Glomerular visceral epithelial cell (primary cell): ENCODE results near the gene SCARF1.
"Not testable (repeated sequence)": the region's sequence is repeated elsewhere in the genome, so short reads cannot be mapped to it uniquely, and the experiment has no call there.

Experiments
- DNase-seq: peaks from one replicate; pipeline ENCODE4 v3.0.0-alpha.2; 2016; ENCODE audit errors: extremely low spot score

SCARF1 gene

GRCh38 chr17:1645207-1646171 is at the start of gene SCARF1:
Gene SCARF1, minus strand, starts transcription at chr17:1645732. Its CDS starts 35 bp downstream, at chr17:1645697.
- no peak for DNase-seq

GRCh38 chr17:1693339-1693738 is 47.8 kb upstream of the SCARF1 start:
- no peak for DNase-seq

- no peak for DNase-seq
Observed at GRCh38 chr17:1690544-1691221, 45.2 kb upstream of the SCARF1 start.

- not testable (repeated sequence) for DNase-seq
Observed at GRCh38 chr17:1688405-1688804, 42.9 kb upstream of the SCARF1 start.

- no peak for DNase-seq
Observed at GRCh38 chr17:1686086-1686485, 40.6 kb upstream of the SCARF1 start.

GRCh38 chr17:1684378-1685189 is 39.1 kb upstream of the SCARF1 start, which contains the start of gene PRPF8:
Gene PRPF8, minus strand, starts transcription at chr17:1684867. Its CDS starts 296 bp downstream, at chr17:1684571.
- DNase-seq, result peak; percentile 98

GRCh38 chr17:1683459-1683858 is 37.9 kb upstream of the SCARF1 start:
- no peak for DNase-seq

- no peak for DNase-seq
Observed at GRCh38 chr17:1676401-1676800, 30.9 kb upstream of the SCARF1 start.

- no peak for DNase-seq
Observed at GRCh38 chr17:1673041-1673785, 27.7 kb upstream of the SCARF1 start.

GRCh38 chr17:1663934-1664333 is 18.4 kb upstream of the SCARF1 start:
- not testable (repeated sequence) for DNase-seq

- no peak for DNase-seq
Observed at GRCh38 chr17:1661045-1661444, 15.5 kb upstream of the SCARF1 start.

GRCh38 chr17:1658100-1658499 is 12.6 kb upstream of the SCARF1 start:
- DNase-seq, result no peak

- no peak for DNase-seq
Observed at GRCh38 chr17:1653735-1654134, 8.2 kb upstream of the SCARF1 start.

GRCh38 chr17:1652794-1653193 is 7.3 kb upstream of the SCARF1 start:
- not testable (repeated sequence) for DNase-seq

- DNase-seq, result no peak
Observed at GRCh38 chr17:1651559-1651844, 6.0 kb upstream of the SCARF1 start.

- DNase-seq, result no peak
Observed at GRCh38 chr17:1650731-1651558, 5.4 kb upstream of the SCARF1 start.

GRCh38 chr17:1649844-1650501 is 4.4 kb upstream of the SCARF1 start, which contains the start of gene RILP:
Gene RILP, minus strand, starts transcription at chr17:1649866. Its CDS starts 62 bp downstream, at chr17:1649804.
- DNase-seq, result peak; percentile 63

GRCh38 chr17:1648963-1649843 is 3.7 kb upstream of the SCARF1 start:
- peak; percentile 97 for DNase-seq
